Motor neuron (in vitro differentiated cells): ENCODE data around the gene TMPRSS15. TPM values are rescaled to one million over a fixed set of nuclear protein-coding genes. Genes with fewer than 3 reads are reported as not detected.

Experiments used
- total RNA-seq, 8 experiments: library from RNA; unstranded; fragments of 300-600 nt; gene quantifications; 2 replicates each; pipeline versions ENCODE4 v1.2.3 to v1.2.4, GENCODE V29; 2022

The TMPRSS15 gene
- total RNA-seq, 8 experiments from 2014 or later, result 0.05 to 210 (median 0.33) TPM; not detected in 1

Other genes starting within 250 kb of the TMPRSS15 start
- 10 to 100 TPM in 2 of 8 experiments, 1 to 10 TPM in 4, under 1 TPM in 1, not detected in 1; 0.18 to 11.6 (median 8.2) TPM for gene CHODL, start 159.0 kb downstream of the TMPRSS15 start, total RNA-seq